Sciatic nerve (tissue), 2 donors: ENCODE measurements around the gene SORCS2. TPM values are rescaled to one million over a fixed set of nuclear protein-coding genes. Genes with fewer than 3 reads are reported as not detected.

Experiments
- ATAC-seq: fragments of 200-7000 bp; cut with Tn5 transposase; one replicate; pipeline ENCODE4 v1.9.1; 2020; ENCODE audit warnings: mild to moderate bottlenecking, moderate library complexity
- DNase-seq: peaks from one replicate; pipeline ENCODE4 v3.0.0-alpha.2; 2020; ENCODE audit warnings: low spot score
- intact Hi-C: fragments of 100-400 bp; cut with DNase I; formaldehyde crosslinking; loops from one replicate; pipeline ENCODE4 v1.14.2; 2022
- total RNA-seq: library from RNA; stranded (reverse); fragmentation: NEBNext Ultra II Directional; extraction: Animal tissue kit (Norgen Biotek cat#: 25700); gene quantifications from one replicate; pipeline ENCODE4 v1.2.1, GENCODE V29; 2021
- donor health status: DM: no; HTN: no; CAD: no.
- donor health status: DM: no; HTN: no; CAD: no.

Gene SORCS2
- total RNA-seq, 1 donor from 2014 or later = 52.5 TPM

DNA sequence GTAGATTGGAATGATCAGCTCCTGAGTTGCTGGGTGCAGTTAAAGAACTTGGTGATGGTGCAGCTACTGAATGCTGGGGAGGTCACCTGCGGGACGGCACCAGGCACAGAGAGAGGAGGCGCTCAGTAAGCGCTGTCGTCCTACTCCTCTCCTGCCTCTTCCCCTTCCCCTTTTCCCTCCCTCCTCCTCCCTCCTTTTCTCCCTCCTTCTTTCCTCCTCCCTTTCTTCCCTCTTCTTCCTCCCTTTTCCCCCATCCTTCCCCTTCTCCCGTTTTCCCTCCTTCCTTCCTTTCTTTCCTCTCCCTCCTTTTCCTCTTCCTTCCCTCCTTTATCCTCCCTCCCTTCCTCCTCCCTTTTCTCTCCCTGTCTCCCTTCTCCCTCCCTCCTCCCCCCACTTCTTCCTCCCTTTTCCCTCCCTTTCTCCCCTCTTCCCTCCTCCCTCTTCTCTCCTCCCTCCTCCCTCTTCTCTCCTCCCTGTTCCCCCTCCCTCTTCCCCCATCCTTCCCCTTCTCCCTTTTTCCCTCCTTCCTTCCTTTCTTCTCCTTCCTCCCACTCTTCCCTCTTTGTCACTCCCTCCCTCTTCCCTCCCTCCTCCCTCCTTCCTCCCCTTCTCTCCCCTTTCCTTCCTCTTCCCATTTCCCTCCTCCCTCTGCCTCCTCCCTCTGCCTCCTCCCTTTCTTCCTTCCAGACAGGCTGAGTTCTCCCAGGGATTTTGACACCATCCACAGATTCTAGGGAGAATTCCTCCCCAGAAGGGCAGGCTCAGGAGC, 330.3 kb downstream of the SORCS2 start:
- DNase-seq (no peak), ATAC-seq (no peak)
- intact Hi-C loops = no loop called here

DNA sequence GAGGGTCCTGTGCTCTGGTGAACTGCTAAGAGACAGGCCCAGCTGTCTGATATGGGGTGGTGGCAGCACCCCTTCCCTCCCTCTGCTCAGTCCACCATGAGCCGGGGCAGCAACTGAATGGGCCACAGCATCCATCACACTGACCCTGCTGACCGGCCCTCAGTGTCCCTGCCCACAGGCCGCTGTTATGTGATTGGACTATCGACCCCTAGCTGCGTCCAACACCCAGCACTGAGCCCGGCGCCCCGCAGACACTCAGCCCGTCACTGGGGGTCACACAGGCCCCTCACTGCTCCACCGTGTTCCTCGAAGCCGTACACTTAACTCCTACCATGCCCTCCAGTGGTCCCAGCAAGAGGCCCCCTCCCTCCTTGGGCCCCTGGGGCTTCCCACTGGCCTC, 331.2 kb downstream of the SORCS2 start:
- DNase-seq = no peak
- no peak for ATAC-seq
- intact Hi-C loops = no loop called here

DNA sequence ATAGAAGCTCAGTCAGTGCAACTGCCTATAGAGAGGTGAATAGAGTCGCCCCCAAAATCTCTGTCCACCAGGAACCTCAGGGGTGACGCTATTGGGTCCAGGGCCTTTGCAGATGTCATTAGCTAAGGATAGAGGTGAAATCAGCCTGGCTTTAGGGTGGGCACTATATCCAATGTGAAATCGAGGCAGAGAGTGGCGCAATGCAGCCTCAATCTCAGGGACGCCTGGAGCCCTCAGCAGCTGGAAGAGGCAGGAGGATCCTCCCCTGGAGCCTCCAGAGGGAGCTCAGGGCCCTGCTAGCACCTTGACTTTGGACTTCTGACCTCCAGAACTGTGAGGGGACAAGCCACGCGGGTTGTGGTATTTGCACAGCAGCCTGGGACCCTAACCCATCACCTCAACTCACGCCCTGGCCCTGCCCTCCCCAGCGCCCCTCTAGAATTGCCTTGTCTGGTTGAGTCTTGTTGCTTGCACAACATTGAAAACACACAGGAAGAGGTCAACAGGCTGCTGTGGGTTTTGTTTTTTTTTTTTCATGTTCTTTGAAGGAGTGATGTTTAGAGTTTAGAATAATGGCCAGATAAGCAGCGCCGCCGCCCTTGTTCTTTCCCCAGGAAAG, 331.8 kb downstream of the SORCS2 start:
- ATAC-seq = peak; percentile 37
- intact Hi-C loops = no loop called here
- DNase-seq = no peak

DNA sequence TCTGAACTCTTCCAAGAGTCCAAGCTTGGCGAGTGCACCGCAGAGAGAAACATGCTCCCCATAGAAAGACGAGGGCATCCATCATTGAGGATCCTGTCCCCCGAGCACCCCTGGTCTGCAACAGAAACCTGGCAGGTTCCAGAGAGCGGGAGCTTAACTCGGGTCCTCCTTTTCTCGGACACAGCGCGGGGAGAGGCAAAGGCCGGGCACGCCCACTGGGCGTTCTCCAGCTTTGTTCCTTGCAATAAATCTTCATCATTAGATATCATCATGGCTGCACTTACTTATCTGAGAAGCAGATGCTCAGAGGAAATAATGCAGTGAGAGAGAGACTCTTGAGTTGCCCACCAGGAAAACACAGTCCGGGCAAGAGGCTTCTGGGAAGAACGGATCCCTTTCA, 332.5 kb downstream of the SORCS2 start:
- DNase-seq (no peak), ATAC-seq (peak; percentile 25)
- intact Hi-C loops = no loop called here

DNA sequence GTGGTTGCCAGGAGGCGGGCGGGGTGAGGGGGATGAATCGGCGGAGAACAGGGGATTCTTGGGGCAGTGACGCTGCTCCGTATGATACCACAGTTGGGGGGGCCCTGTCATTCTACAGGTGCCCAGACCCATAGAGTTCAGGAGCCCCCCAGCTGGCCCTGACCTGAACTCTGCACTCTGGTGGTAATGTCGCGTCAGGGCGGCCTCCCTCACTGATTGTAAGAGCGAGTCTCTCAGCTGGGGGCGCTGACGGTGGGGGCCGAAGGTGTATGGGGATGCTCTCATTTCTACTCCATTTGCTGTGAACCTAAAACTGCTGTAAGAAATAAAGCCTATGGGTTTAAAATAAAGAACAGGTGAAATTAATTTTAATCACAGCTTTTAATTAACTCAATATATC, 334.2 kb downstream of the SORCS2 start:
- ATAC-seq (no peak), DNase-seq (no peak)

DNA sequence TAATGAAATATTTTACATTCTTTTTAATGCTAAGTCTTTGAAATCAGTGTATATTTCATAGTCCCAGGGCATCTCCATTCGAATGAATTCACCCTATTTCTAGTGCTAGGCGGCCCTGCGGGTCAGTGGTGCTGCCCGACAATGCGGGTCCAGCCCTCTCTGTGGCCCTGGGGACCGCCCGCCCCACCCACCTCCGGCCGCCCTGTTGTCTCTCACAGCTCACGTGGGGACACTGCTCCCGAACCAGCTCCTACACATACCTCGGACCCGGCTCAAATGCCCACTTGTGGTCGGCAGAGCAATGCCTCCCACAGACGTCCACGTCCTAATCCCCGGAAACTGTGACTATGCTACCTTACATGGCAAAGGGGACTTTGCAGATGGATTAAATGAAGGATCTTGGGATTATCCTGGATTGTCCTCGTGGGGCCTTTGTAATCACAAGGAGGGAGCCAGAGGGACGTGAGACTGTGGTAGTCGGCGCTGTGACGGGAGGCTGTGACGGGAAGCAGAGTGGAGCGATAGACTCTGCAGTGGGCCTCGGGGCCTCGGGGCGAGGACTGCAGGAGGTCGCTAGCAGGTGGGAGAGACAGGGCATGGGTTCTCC, 334.7 kb downstream of the SORCS2 start:
- DNase-seq = no peak
- no peak for ATAC-seq
- intact Hi-C loops = no loop called here

More for the DNA sequence above, 334.2 kb downstream of the SORCS2 start:
- intact Hi-C loops = no loop called here

DNA sequence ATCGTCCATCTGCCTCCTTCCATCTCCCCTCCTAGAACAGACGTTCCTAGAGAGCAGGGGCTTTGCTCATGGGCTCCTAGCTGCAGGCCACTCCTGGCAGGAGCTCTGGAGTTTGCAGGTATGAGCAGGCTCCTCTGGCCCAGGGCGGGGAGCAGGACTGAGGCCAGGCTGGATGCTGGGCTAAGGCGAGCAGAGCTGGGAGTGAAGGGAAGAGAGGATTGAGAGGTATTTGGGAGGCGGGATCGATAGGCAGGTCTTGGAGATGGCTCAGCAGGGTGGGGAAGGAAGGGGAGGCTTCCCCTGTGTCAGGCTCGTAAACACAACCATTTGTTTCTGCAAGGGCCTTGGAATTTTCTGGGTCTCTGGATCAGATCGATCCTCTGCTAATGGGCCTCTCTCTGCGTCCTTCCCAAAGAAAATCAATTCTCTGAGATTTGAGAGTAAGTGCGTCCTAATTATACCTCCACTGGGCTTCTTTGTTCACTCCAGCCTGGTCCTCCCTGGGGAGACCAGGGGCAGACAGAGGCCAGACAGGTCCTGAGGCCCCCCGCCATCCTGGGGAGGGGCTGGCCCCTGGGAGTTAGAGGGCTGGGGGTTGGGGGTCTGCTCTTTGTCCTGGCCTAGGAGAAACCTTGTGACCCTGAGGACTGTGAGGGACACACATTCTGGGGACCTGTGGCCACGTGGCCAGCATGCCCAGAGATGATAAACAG, 337.2 kb downstream of the SORCS2 start:
- DNase-seq = no peak
- ATAC-seq = no peak
- intact Hi-C loops = no loop called here

DNA sequence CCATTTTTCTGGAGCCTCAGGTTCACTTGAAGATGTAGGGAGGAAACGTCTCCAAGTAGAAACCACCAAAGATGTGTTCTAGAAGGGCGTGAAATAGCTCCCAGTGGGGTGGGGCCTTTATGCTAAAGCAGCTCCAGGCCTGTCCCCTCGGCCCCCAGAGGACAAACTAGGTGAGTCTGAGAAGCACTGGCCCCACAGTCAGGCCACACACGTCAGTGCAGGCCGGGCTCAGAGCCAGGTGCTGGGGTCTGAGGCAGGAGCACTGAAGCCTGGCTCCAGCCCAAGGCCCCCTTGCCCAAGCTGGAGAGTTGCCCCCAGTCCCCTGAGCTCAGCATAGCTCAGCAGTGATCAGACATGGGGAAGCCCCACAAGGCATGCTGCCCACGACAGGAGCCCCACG, 337.7 kb downstream of the SORCS2 start:
- intact Hi-C loops = no loop called here
- ATAC-seq (no peak), DNase-seq (no peak)

DNA sequence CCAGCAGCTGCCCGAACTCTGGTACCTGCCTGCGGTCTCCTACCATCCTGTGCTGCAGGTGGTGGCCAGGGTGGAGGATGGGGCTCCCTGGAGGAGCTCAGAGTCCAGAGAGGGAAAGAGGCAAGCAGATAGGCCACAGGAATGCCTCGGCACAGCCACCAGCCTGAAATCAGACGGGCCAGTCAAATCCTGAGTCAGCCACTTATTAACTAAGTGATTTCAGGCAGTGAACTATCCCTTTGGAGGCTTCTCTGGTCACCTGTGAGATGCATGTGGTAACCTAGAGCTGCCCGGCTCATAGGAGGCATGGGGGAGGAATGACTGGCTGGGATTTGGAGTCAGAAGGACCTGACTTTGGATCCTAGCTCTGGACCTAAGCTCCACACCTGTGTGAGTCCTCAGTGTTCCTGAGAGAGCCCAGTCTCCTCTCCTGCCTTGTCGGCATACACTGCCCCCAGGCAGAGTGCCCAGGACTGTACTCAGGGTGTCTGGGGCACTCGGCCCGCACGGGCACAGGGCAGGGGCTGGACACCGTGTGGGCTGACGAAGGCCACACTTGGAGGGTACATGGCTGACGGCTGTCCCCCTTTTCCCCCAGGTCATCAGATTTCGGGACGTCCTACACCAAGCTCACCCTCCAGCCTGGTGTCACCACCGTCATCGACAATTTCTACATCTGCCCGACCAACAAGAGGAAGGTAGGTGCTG, 338.7 kb downstream of the SORCS2 start:
- no peak for DNase-seq
- intact Hi-C loops = no loop called here
- no peak for ATAC-seq

DNA sequence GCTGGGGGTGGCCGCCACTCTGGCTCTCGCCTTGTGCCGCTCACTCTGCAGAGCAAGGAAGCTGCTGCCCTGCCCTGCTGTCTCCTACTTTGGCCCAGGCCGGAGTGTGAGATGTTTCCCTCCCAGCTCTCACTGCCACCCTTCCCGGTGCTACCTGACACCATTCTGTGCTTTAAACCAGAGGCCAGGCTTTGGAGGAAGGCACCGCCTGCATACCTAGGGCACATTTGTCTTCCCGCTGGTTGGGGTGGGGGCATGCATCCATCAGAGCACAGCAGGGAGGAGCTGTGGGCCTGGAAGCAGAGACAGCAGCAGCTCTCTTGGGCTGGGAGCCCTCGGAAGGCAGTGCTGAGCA, 339.3 kb downstream of the SORCS2 start:
- DNase-seq = no peak
- ATAC-seq = no peak
- intact Hi-C loops = no loop called here

DNA sequence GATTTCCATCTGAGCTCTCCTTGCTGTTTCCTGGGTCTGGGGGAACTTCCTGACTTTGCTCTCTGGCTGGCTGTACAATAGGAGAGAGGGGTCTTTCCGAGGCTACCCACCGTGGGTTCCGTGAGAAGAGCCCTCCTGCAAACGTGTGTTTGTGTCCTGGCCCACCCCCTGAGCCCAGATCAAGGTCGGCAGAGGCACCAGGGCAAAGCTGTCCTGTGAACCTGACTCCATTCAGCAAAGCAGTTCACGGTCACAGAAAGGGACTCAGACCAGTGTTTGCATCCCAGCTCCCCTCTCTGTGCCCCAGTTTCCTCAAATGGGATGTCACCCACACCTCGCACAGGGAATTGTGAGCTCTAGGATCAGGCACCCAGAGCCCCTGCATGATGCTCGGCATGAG, 339.7 kb downstream of the SORCS2 start:
- intact Hi-C loops = no loop called here
- DNase-seq = no peak
- ATAC-seq = no peak

DNA sequence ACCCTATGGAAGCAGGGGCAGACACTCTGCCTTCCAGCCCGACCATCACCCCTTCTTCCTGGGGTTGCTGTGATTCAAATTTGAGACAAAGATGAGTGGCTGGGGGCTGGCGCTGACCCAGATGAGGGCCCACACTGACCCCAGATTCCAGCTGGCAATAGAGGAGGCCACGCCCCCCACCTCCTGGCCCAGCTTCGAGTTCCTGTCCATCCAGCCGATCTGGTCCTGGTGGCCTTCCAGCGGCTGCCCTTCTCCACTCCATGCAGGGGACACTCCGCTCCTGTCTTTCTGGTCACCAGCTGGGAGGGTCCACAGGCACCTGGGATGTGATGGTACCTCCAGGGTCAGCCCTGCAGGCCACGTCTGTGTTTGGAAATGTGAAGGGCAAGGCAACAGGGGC, 340.9 kb downstream of the SORCS2 start:
- intact Hi-C loops = no loop called here
- no peak for DNase-seq
- ATAC-seq = no peak

DNA sequence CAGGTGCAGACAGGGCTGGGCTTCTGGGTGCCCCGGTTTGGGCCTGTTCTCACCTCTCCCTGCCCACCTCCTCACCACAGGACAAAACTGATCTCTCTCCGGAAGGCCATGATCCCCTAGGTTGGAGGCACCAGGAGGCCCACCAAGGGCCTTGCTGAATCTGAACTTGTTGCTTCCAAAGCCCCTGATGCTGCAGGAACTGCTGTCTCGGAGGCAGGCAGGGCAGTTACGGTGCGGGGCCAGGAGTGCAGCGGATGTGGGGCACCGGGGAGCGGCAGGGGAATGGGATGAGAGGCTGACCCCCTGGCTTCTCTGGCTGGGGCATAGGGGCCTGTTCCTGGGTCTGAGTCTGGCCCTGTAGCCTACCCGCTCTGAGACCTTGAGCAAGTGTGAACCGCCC, 342.8 kb downstream of the SORCS2 start:
- intact Hi-C loops = no loop called here
- ATAC-seq = no peak
- DNase-seq = no peak

DNA sequence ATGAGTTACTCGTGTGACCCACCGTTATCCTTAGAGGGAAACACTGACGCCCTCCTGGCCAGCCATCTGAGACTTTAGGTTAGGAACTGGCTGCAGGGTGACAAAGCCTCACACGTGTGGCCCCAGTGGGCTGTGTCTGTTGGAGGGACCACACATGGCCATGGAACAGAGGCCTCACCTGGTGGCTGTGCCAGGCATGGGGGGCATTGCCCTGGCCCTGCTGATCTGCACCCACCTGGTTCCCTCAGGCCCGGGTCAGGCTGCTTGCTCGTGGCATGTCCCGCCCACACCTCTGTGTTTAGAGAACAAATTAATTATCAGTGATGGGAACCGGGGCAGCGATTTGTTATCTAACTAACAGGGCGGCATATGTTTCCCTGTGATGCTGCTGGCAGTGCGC, 343.3 kb downstream of the SORCS2 start:
- ATAC-seq (no peak), DNase-seq (no peak)
- intact Hi-C loops = no loop called here

DNA sequence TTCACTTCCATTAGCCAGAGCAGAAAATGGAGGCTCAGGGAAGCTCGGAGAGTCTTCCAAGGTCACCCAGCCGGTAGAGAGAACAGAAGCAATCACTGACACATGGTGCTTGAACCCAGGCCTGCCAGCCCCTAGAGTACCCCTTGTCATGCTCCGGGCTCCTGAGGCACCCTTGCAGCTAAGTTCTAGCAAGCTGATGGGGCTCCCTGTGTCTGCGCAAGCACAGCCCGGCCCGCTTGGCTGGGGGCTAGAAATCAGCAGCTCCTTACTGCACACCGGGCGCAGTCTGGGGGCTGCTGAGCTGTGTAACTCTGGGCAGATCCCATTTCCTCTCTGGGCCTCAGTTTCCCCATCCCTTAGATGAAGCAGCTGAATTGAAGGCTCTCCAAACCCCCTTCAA, 344.5 kb downstream of the SORCS2 start:
- DNase-seq (no peak), ATAC-seq (no peak)
- intact Hi-C loops = no loop called here

DNA sequence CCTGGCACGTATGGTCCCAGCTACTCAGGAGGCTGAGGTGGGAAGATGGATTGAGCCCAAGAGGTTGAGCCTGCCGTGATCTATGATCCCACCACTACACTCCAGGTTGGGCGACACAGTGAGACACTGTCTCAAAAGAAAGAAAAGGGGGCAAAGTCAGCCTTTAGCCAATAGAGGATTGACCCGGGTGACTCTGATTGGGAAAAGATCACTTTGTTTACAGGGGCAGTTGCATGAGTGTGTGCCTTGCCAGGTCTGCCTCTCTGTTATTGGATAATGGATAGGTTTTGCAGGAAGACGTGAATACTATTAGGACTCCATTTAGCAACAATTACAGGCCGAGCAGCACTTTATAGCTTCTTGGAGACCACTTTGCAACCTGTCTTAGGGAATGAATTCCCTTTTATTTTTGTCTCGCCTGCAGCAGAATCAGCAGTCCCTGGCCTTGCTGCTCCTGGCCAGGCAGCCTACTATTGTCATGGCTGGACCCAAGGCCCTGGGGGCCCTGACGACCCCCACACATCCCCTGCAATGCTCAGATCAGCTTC, 345.6 kb downstream of the SORCS2 start:
- DNase-seq = no peak
- intact Hi-C loops = no loop called here
- ATAC-seq = no peak

DNA sequence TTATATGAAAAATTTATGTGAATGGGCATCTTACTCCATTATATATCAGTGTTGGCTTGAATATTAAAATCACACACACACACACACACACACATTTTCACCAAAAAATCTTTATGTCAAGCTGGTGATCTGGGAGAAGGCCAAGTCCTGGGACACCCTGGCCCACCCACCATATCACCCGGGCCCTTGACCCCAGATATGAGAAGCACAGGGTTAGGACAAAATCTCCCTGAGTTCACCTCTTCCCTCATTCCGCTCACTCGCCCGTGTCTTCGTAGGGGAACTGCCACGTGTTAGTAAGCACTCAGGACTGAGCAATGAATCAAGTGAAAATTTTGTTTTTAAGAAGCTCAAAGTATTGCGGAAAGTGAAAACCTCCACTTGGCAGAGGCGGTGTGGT, 346.2 kb downstream of the SORCS2 start:
- ATAC-seq (no peak), DNase-seq (no peak)
- intact Hi-C loops = no loop called here

DNA sequence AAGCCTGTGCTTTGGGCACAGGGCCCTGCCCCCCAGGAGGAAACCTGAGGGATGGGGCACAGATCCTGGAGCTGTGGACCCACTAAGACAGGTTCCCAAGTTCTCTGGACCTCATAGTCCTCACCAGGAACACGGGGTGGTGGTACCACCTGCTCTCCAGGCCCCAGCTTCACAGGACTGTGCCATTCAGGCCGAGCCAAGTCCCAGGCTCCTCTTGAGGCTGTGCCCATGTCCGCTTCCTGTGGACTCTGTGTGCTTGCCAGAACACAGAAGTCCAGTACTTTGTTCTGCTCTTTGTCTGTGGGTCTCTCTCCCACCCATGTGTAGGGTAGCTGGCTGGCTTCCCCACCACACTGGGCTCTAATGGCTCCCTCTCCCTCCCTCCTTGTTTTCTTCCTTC, 346.8 kb downstream of the SORCS2 start:
- intact Hi-C loops = no loop called here
- DNase-seq (no peak), ATAC-seq (no peak)

DNA sequence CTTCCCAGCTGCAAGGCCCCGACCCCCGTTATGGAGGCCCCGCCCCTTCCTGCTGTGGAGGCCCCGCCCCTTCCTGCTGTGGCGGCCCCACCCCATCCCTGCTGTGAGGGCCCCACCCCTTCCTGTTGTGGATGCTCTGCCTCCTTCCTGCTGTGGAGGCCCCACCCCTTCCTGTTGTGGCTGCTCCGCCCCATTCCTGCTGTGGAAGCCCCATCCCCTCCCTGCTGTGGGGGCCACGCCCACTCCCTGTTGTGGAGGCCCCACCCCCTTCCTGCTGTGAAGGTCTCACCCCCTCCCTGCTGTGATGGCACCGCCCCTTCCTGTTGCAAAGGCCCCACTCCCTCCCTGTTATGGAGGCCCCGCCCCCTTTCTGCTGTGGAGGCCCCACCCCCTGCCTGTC, 347.3 kb downstream of the SORCS2 start:
- intact Hi-C loops = no loop called here
- peak; percentile 43 for ATAC-seq
- DNase-seq = no peak
